Keratinocyte (primary cell): Measurements from ENCODE around the gene IFFO2. TPM values are rescaled to one million over a fixed set of nuclear protein-coding genes. Genes with fewer than 3 reads are reported as not detected.

Experiments
- DNase-seq: peaks from one replicate; pipeline ENCODE4 v3.0.0-alpha.2; 2011; ENCODE audit warnings: low read depth, missing footprints, low spot score
- FAIRE-seq: peaks from 2 replicates; lab custom pipeline; 2011; peaks lifted over from hg19 to GRCh38; lab: Jason Lieb, UNC
- H2AFZ ChIP-seq: 2 replicates; pipeline ENCODE4 v1.6.0; 2012; ENCODE audit warnings: low read length, control low read depth, inconsistent platforms; ENCODE audit not compliant: control insufficient read depth
- H3K27ac ChIP-seq: 2 replicates; pipeline ENCODE4 v1.5.1; 2011; ENCODE audit warnings: low read length; ENCODE audit not compliant: control insufficient read depth, insufficient read depth
- H3K27me3 ChIP-seq: 3 replicates; pipeline ENCODE4 v1.6.0; 2011; ENCODE audit warnings: low read length; ENCODE audit not compliant: control insufficient read depth, insufficient read depth; ENCODE audit errors: extremely low read depth
- H3K36me3 ChIP-seq, 2 experiments: 2 replicates in 1 of 2; 3 replicates in 1 of 2; pipeline ENCODE4 v1.5.1; 2011; ENCODE audit warnings: low read length in 2 of 2, mild to moderate bottlenecking in 1 of 2; ENCODE audit not compliant: control insufficient read depth in 2 of 2, insufficient read depth in 2 of 2; ENCODE audit errors: extremely low read depth in 1 of 2
- H3K4me1 ChIP-seq: 3 replicates; pipeline ENCODE4 v1.5.1; 2011; ENCODE audit warnings: low read length; ENCODE audit not compliant: control insufficient read depth, insufficient read depth; ENCODE audit errors: extremely low read depth
- H3K4me2 ChIP-seq: 3 replicates; pipeline ENCODE4 v1.6.0; 2011; ENCODE audit warnings: low read depth, low read length; ENCODE audit not compliant: control insufficient read depth, insufficient read depth; ENCODE audit errors: extremely low read depth
- H3K4me3 ChIP-seq, 3 experiments: fragments of 200-600 bp in 1 of 3; sonication (generic) in 1 of 3; 2 replicates in 2 of 3; 3 replicates in 1 of 3; pipeline ENCODE4 v1.5.1; 2011 to 2016; ENCODE audit warnings: low read length in 3 of 3, mild to moderate bottlenecking in 3 of 3, control low read depth in 2 of 3, inconsistent platforms in 1 of 3, low read depth in 1 of 3, mixed read lengths in 1 of 3, mixed run types in 1 of 3, moderate library complexity in 1 of 3; ENCODE audit not compliant: control insufficient read depth in 2 of 3, insufficient read depth in 2 of 3; ENCODE audit errors: extremely low read depth in 1 of 3
- H3K79me2 ChIP-seq: 2 replicates; pipeline ENCODE4 v1.6.0; 2012; ENCODE audit warnings: low read length; ENCODE audit not compliant: control insufficient read depth, insufficient read depth
- H3K9ac ChIP-seq: 3 replicates; pipeline ENCODE4 v1.6.0; 2011; ENCODE audit warnings: low read length; ENCODE audit not compliant: control insufficient read depth, insufficient read depth; ENCODE audit errors: extremely low read depth
- H3K9me1 ChIP-seq: 3 replicates; pipeline ENCODE4 v1.6.0; 2011; ENCODE audit warnings: low read length; ENCODE audit not compliant: control insufficient read depth, insufficient read depth; ENCODE audit errors: extremely low read depth
- H3K9me3 ChIP-seq: 2 replicates; pipeline ENCODE4 v1.5.1; 2012; ENCODE audit warnings: low read depth, low read length; ENCODE audit not compliant: control insufficient read depth
- H4K20me1 ChIP-seq: 3 replicates; pipeline ENCODE4 v1.6.0; 2011; ENCODE audit warnings: low read length; ENCODE audit not compliant: control insufficient read depth, insufficient read depth; ENCODE audit errors: extremely low read depth
- CTCF ChIP-seq, 3 experiments: IDR thresholded peaks in 1 of 3; conservative IDR thresholded peaks in 1 of 3; optimal IDR thresholded peaks in 1 of 3; 2 replicates in 2 of 3; 3 replicates in 1 of 3; pipeline versions ENCODE3 to v1.5.1; 2011; ENCODE audit warnings: low read length in 3 of 3, mild to moderate bottlenecking in 3 of 3, moderate library complexity in 2 of 3, control low read depth in 1 of 3, inconsistent platforms in 1 of 3; ENCODE audit not compliant: insufficient read depth in 2 of 3; ENCODE audit errors: extremely low read depth in 1 of 3
- EZH2 ChIP-seq: IDR thresholded peaks from one replicate; pipeline ENCODE4 v1.6.1; 2012; ENCODE audit warnings: inconsistent platforms, mild to moderate bottlenecking, low read length, moderate library complexity
- dilution Hi-C: fragments of 300-500 bp; cut with MboI; formaldehyde crosslinking; loops from one replicate; pipeline ENCODE4 v1.7.0; 2020; ENCODE audit warnings: low sequenced_read_pairs; ENCODE audit not compliant: extremely low pct_ligation_motif_present
- polyA plus RNA-seq, 5 experiments: library from polyadenylated mRNA; depleted of rRNA in 3 of 5; stranded (reverse) in 3 of 5; stranded (forward) in 1 of 5; unstranded in 1 of 5; fragments of >200 nt; gene quantifications; 1 replicate in 1 of 5; 2 replicates in 3 of 5; 3 replicates in 1 of 5; pipeline versions ENCODE4 v1.2.1 to v1.2.3, GENCODE V29; 2011 to 2012; ENCODE audit warnings: missing spikeins in 2 of 5, low read depth in 1 of 5, low replicate concordance in 1 of 5

The IFFO2 gene
- polyA plus RNA-seq, 1 donor (not counting 4 experiments of a cell fraction or from before 2014, with no cell fraction given) = 57.9 TPM

- Histone ChIP-seq H3K4me2 (no peak overlapping the region), H3K27ac (no peak overlapping the region), H4K20me1 (no peaks in the 10 kb centered on the region), H3K4me3 (no peak overlapping the region), H3K79me2 (no peaks in the 10 kb centered on the region), H3K4me1 (peaks cover 21% of the 10 kb centered on the region), H3K9me3 (peaks cover 7% of the 10 kb centered on the region), H2AFZ (no peak overlapping the region), H3K27me3 (no peaks in the 10 kb centered on the region), H3K36me3 (no peaks in the 10 kb centered on the region), H3K9ac (no peak overlapping the region), H3K9me1 (no peaks in the 10 kb centered on the region)
- DNase-seq = no peak
- TF ChIP-seq EZH2 (no peak), CTCF (optimal IDR thresholded peaks at IDR 0.05 in 1 of 3, IDR thresholded peaks at IDR 0.05 in 1 of 3, conservative IDR thresholded peaks at IDR 0.05 in 1 of 3; ENCODE audit: extremely low read depth in 1 of 3, insufficient read depth in 2 of 3, low read length in 3 of 3) (no peak)
- peak; percentile 79 for FAIRE-seq
- dilution Hi-C loops = no loop called here
These were observed 42.9 kb upstream of the IFFO2 start for GRCh38 chr1:18999359-18999758.

GRCh38 chr1:18998016-18998724 lies 41.7 kb upstream of the IFFO2 start:
- peak overlapping the region; percentile 36 for H3K4me2 ChIP-seq
- TF ChIP-seq CTCF (optimal IDR thresholded peaks at IDR 0.05 in 1 of 3, IDR thresholded peaks at IDR 0.05 in 1 of 3, conservative IDR thresholded peaks at IDR 0.05 in 1 of 3; ENCODE audit: extremely low read depth in 1 of 3, insufficient read depth in 2 of 3, low read length in 3 of 3) (no peak), EZH2 (no peak)
- peaks cover 21% of the 10 kb centered on the region for H3K4me1 ChIP-seq
- no peak overlapping the region for H3K4me3 ChIP-seq
- peak; percentile 97 for FAIRE-seq
- dilution Hi-C loops = no loop called here
- H3K27me3 ChIP-seq = no peaks in the 10 kb centered on the region
- H3K27ac ChIP-seq = peak overlapping the region; percentile 36
- DNase-seq = peak; percentile 62
- H3K36me3 ChIP-seq = no peaks in the 10 kb centered on the region
- H4K20me1 ChIP-seq = no peaks in the 10 kb centered on the region
- peak overlapping the region; percentile 30 for H2AFZ ChIP-seq
- no peak overlapping the region for H3K9ac ChIP-seq
- no peaks in the 10 kb centered on the region for H3K79me2 ChIP-seq
- H3K9me3 ChIP-seq = peaks cover 7% of the 10 kb centered on the region
- H3K9me1 ChIP-seq = no peaks in the 10 kb centered on the region
